Neural cell (in vitro differentiated cells): ENCODE measurements around the gene ALDH16A1.

Experiments used
- EP300 ChIP-seq: fragments of 450-650 bp; conservative IDR thresholded peaks from 2 replicates; pipeline ENCODE4 v1.6.1; 2014; ENCODE audit warnings: antibody characterized with exemption, mild to moderate bottlenecking, moderate library complexity; ENCODE audit not compliant: poor library complexity, severe bottlenecking
- EZH2 ChIP-seq: fragments of 200-600, 300-800 bp; shearing (Covaris generic), sonication (generic); IDR thresholded peaks from 2 replicates; pipeline ENCODE4 v1.6.1; 2014; ENCODE audit warnings: antibody characterized with exemption, low read length, borderline replicate concordance, mild to moderate bottlenecking; ENCODE audit not compliant: insufficient read depth, poor library complexity, severe bottlenecking
- TF ChIP-seq, protein P1 (sequence below): fragments of 450-650 bp; IDR thresholded peaks from 2 replicates; pipeline ENCODE4 v1.5.1; 2014; ENCODE audit warnings: antibody characterized with exemption, mild to moderate bottlenecking, moderate library complexity; ENCODE audit not compliant: poor library complexity, severe bottlenecking

DNA sequence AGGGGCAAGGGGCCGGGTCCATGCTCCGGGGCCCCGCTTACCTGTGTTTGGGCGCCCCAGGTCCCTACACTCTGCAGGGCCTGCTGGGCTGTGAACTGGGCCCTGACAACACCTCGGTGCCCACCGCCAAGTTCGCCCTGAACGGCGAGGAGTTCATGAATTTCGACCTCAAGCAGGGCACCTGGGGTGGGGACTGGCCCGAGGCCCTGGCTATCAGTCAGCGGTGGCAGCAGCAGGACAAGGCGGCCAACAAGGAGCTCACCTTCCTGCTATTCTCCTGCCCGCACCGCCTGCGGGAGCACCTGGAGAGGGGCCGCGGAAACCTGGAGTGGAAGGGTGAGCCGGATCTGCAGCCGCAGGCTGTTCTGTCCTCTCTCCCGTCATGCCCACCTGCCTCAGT, 61.1 kb downstream of the ALDH16A1 start:
- TF ChIP-seq, protein P1, sequence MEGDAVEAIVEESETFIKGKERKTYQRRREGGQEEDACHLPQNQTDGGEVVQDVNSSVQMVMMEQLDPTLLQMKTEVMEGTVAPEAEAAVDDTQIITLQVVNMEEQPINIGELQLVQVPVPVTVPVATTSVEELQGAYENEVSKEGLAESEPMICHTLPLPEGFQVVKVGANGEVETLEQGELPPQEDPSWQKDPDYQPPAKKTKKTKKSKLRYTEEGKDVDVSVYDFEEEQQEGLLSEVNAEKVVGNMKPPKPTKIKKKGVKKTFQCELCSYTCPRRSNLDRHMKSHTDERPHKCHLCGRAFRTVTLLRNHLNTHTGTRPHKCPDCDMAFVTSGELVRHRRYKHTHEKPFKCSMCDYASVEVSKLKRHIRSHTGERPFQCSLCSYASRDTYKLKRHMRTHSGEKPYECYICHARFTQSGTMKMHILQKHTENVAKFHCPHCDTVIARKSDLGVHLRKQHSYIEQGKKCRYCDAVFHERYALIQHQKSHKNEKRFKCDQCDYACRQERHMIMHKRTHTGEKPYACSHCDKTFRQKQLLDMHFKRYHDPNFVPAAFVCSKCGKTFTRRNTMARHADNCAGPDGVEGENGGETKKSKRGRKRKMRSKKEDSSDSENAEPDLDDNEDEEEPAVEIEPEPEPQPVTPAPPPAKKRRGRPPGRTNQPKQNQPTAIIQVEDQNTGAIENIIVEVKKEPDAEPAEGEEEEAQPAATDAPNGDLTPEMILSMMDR, result no peak
- TF ChIP-seq EZH2 (no peak), EP300 (no peak)
